H1 (cell line): ENCODE results near the gene OVCH1. TPM values are rescaled to one million over a fixed set of nuclear protein-coding genes. Genes with fewer than 3 reads are reported as not detected.

Experiments used
- CTCF ChIA-PET: fragments of 300-600 bp; sonication (Branson Sonifier 250); formaldehyde crosslinking; loops from one replicate; lab custom pipeline; 2021; ENCODE audit not compliant: partially characterized antibody; lab: Charles Lee
- POLR2A ChIA-PET: fragments of 300-600 bp; sonication (Branson Sonifier 250); formaldehyde crosslinking; loops from one replicate; lab custom pipeline; 2021; ENCODE audit warnings: inconsistent platforms; ENCODE audit not compliant: partially characterized antibody; lab: Charles Lee
- DNase-seq, 2 experiments: peaks; one replicate each; pipeline versions ENCODE4 v3.0.0 to v3.0.0-alpha.2; 2010 to 2022; ENCODE audit warnings: low spot score in 2 of 2, low read depth in 1 of 2, mixed read lengths in 1 of 2
- FAIRE-seq: peaks from 2 replicates; lab custom pipeline; 2011; peaks lifted over from hg19 to GRCh38; lab: Jason Lieb, UNC
- H2AFZ ChIP-seq: 2 replicates; pipeline ENCODE4 v1.8.1; 2012; ENCODE audit warnings: low read length, inconsistent platforms
- H2AK5ac ChIP-seq: 2 replicates; pipeline ENCODE4 v1.6.1; 2013; ENCODE audit warnings: low read depth, low read length
- H2BK120ac ChIP-seq: replicated peaks from 2 replicates; pipeline ENCODE3; 2013; ENCODE audit warnings: low read depth, low read length, inconsistent platforms
- H2BK12ac ChIP-seq: 2 replicates; pipeline ENCODE4 v1.6.1; 2013; ENCODE audit warnings: low read depth, low read length
- H2BK15ac ChIP-seq: 2 replicates; pipeline ENCODE4 v1.6.1; 2013; ENCODE audit warnings: low read length
- H2BK20ac ChIP-seq: 2 replicates; pipeline ENCODE4 v1.6.1; 2013; ENCODE audit warnings: low read length
- H2BK5ac ChIP-seq: 2 replicates; pipeline ENCODE4 v1.6.1; 2013; ENCODE audit warnings: low read depth, low read length
- H3K14ac ChIP-seq: 2 replicates; pipeline ENCODE4 v1.6.1; 2013; ENCODE audit warnings: inconsistent platforms; ENCODE audit not compliant: insufficient read length
- H3K18ac ChIP-seq: 2 replicates; pipeline ENCODE4 v1.6.1; 2013; ENCODE audit warnings: low read length; ENCODE audit errors: extremely low read depth
- H3K23ac ChIP-seq: 2 replicates; pipeline ENCODE4 v1.6.1; 2013; ENCODE audit warnings: inconsistent platforms; ENCODE audit not compliant: insufficient read length
- H3K23me2 ChIP-seq: 2 replicates; pipeline ENCODE4 v1.6.1; 2013; ENCODE audit warnings: low read depth, low read length
- H3K27ac ChIP-seq: 2 replicates; pipeline ENCODE4 v1.6.1; 2011; ENCODE audit warnings: low read depth, low read length, inconsistent platforms
- H3K27me3 ChIP-seq, 4 experiments: replicated peaks in 1 of 4; 1 replicate in 1 of 4; 2 replicates in 3 of 4; pipeline versions ENCODE4 v1.6.1 to v1.8.1; 2011 to 2013; ENCODE audit warnings: low read length in 3 of 4, mild to moderate bottlenecking in 3 of 4, inconsistent platforms in 2 of 4, mixed read lengths in 2 of 4, moderate library complexity in 1 of 4; ENCODE audit not compliant: control insufficient read depth in 3 of 4, insufficient read depth in 3 of 4; ENCODE audit errors: extremely low read depth in 1 of 4
- H3K36me3 ChIP-seq, 4 experiments: 2 replicates each; pipeline versions ENCODE4 v1.6.1 to v1.8.1; 2011 to 2013; ENCODE audit warnings: mild to moderate bottlenecking in 4 of 4, low read length in 3 of 4, moderate library complexity in 2 of 4, control low read depth in 1 of 4, inconsistent platforms in 1 of 4; ENCODE audit not compliant: insufficient read depth in 4 of 4, control insufficient read depth in 2 of 4
- H3K4ac ChIP-seq: replicated peaks from 2 replicates; pipeline ENCODE3; 2013; ENCODE audit warnings: low read length, low read depth, mixed read lengths, inconsistent platforms; ENCODE audit not compliant: insufficient read length
- H3K4me1 ChIP-seq, 4 experiments: replicated peaks in 1 of 4; 1 replicate in 1 of 4; 2 replicates in 3 of 4; pipeline versions ENCODE4 v1.6.1 to v1.8.1; 2011 to 2013; ENCODE audit warnings: low read length in 3 of 4, inconsistent platforms in 2 of 4, mixed read lengths in 1 of 4; ENCODE audit not compliant: insufficient read depth in 4 of 4, control insufficient read depth in 3 of 4
- H3K4me2 ChIP-seq, 2 experiments: 2 replicates each; pipeline versions ENCODE4 v1.6.1 to v1.8.1; 2011 to 2013; ENCODE audit warnings: low read depth in 2 of 2, low read length in 2 of 2, control low read depth in 1 of 2, inconsistent platforms in 1 of 2, mild to moderate bottlenecking in 1 of 2; ENCODE audit not compliant: insufficient read depth in 1 of 2
- H3K4me3 ChIP-seq, 4 experiments: fragments of 200-600, 300-600 bp in 1 of 4; sonication (generic), shearing (Covaris generic), sonication (Bioruptor Twin) in 1 of 4; 2 replicates each; pipeline versions ENCODE4 v1.5.1 to v1.8.1; 2011 to 2016; ENCODE audit warnings: low read length in 4 of 4, low read depth in 3 of 4, control low read depth in 2 of 4, inconsistent platforms in 2 of 4, mild to moderate bottlenecking in 2 of 4, mixed read lengths in 1 of 4, moderate library complexity in 1 of 4; ENCODE audit not compliant: insufficient read depth in 2 of 4; ENCODE audit errors: extremely low read depth in 1 of 4
- H3K56ac ChIP-seq: replicated peaks from 2 replicates; pipeline ENCODE3; 2013; ENCODE audit warnings: low read depth, mild to moderate bottlenecking, mixed read lengths, low read length, inconsistent platforms; ENCODE audit not compliant: insufficient read length
- H3K79me1 ChIP-seq: 2 replicates; pipeline ENCODE4 v1.6.1; 2013; ENCODE audit warnings: low read depth, low read length, control low read depth
- H3K79me2 ChIP-seq, 2 experiments: 2 replicates each; pipeline versions ENCODE4 v1.6.1 to v1.8.1; 2012 to 2013; ENCODE audit warnings: low read length in 2 of 2, mild to moderate bottlenecking in 2 of 2, inconsistent platforms in 1 of 2; ENCODE audit not compliant: insufficient read depth in 2 of 2, control insufficient read depth in 1 of 2
- H3K9ac ChIP-seq, 4 experiments: replicated peaks in 1 of 4; 1 replicate in 1 of 4; 2 replicates in 3 of 4; pipeline versions ENCODE4 v1.6.1 to v1.8.1; 2011 to 2013; ENCODE audit warnings: low read depth in 3 of 4, low read length in 3 of 4, control low read depth in 2 of 4, mild to moderate bottlenecking in 2 of 4, moderate library complexity in 2 of 4, inconsistent platforms in 1 of 4; ENCODE audit errors: extremely low read depth in 1 of 4
- H3K9me3 ChIP-seq, 2 experiments: 2 replicates each; pipeline versions ENCODE4 v1.6.1 to v1.8.1; 2012 to 2013; ENCODE audit warnings: mild to moderate bottlenecking in 2 of 2, moderate library complexity in 2 of 2, control low read depth in 1 of 2, inconsistent platforms in 1 of 2, low read depth in 1 of 2, low read length in 1 of 2, mixed read lengths in 1 of 2; ENCODE audit not compliant: insufficient read depth in 2 of 2
- H4K20me1 ChIP-seq, 2 experiments: replicated peaks in 1 of 2; 2 replicates each; pipeline versions ENCODE3 to v1.8.1; 2011 to 2013; ENCODE audit warnings: inconsistent platforms in 2 of 2, low read length in 2 of 2, mild to moderate bottlenecking in 1 of 2; ENCODE audit not compliant: insufficient read depth in 2 of 2, control insufficient read depth in 1 of 2
- H4K5ac ChIP-seq: 2 replicates; pipeline ENCODE4 v1.6.1; 2013; ENCODE audit warnings: low read length, low read depth, mixed read lengths, inconsistent platforms; ENCODE audit not compliant: insufficient read length
- H4K8ac ChIP-seq: 2 replicates; pipeline ENCODE4 v1.8.0; 2013; ENCODE audit warnings: mild to moderate bottlenecking, moderate library complexity, low read length, inconsistent platforms; ENCODE audit not compliant: insufficient read depth; ENCODE audit errors: extremely low read depth
- H4K91ac ChIP-seq: replicated peaks from 2 replicates; pipeline ENCODE3; 2013; ENCODE audit warnings: low read length, mixed read lengths, inconsistent platforms; ENCODE audit not compliant: insufficient read length
- CEBPB ChIP-seq: IDR thresholded peaks from 2 replicates; pipeline ENCODE4 v1.6.1; 2012; ENCODE audit warnings: low read depth, low read length
- WGBS, 2 experiments: shearing (Covaris generic) in 1 of 2; methylation state at CpG; one replicate each; pipeline versions ENCODE4 v1.1.6 to v1.1.7; 2013 to 2015; ENCODE audit warnings: low lambda C conversion rate in 2 of 2, mixed read lengths in 2 of 2, inconsistent platforms in 1 of 2, low coverage in 1 of 2, missing lambda C conversion rate in 1 of 2; ENCODE audit not compliant: insufficient replicate concordance in 2 of 2, insufficient coverage in 1 of 2, insufficient read length in 1 of 2; ENCODE audit errors: extremely low coverage in 1 of 2, missing lambda C conversion rate in 1 of 2; 5-methylcytosine and 5-hydroxymethylcytosine counted together
- polyA plus RNA-seq, 7 experiments: library from polyadenylated mRNA; depleted of rRNA in 3 of 7; stranded (reverse) in 5 of 7; unstranded in 2 of 7; fragments of >200 nt in 5 of 7; fragments of 200-250 nt in 2 of 7; gene quantifications; 1 replicate in 5 of 7; 2 replicates in 1 of 7; 4 replicates in 1 of 7; pipeline versions ENCODE4 v1.2.1 to v1.2.3, GENCODE V29; 2011 to 2013; ENCODE audit warnings: missing spikeins in 2 of 7, mixed read lengths in 2 of 7
- total RNA-seq: library from RNA; stranded (reverse); fragmentation: NEBNext Ultra II Directional; extraction: Animal tissue kit (Norgen Biotek cat#: 25700); gene quantifications from 2 replicates; pipeline ENCODE4 v1.2.1, GENCODE V29; 2021

Gene OVCH1
- total and polyA plus RNA-seq, 2 of the 8 experiments (the other 6 are each of a cell fraction or from before 2014, with no cell fraction given) = 0.07 TPM; not detected in 1

- H3K27me3 ChIP-seq = no peaks in the 10 kb centered on the region
- H3K4me2 ChIP-seq = no peak overlapping the region
- H3K36me3 ChIP-seq = no peaks in the 10 kb centered on the region
- no peak overlapping the region for H2AFZ ChIP-seq
- no peak overlapping the region for H4K91ac ChIP-seq
- H3K23me2 ChIP-seq = no peaks in the 10 kb centered on the region
- H2BK20ac ChIP-seq = no peak overlapping the region
- TF ChIP-seq CEBPB = no peak
- no peak overlapping the region; a peak in 1 of 8 replicates for H3K4me3 ChIP-seq
- H4K5ac ChIP-seq = no peak overlapping the region
- no peak overlapping the region for H3K4ac ChIP-seq
- H3K9me3 ChIP-seq = no peaks in the 10 kb centered on the region
- H3K23ac ChIP-seq = no peak overlapping the region
- no peak overlapping the region for H2BK5ac ChIP-seq
- no peak overlapping the region for H2AK5ac ChIP-seq
- DNase-seq (no peak), FAIRE-seq (no peak)
- H2BK120ac ChIP-seq = no peak overlapping the region
- H3K79me1 ChIP-seq = no peaks in the 10 kb centered on the region
- H4K20me1 ChIP-seq = no peaks in the 10 kb centered on the region
- H3K27ac ChIP-seq = no peak overlapping the region
- 86% methylated on average over 4 of the region's 4 CpGs; no CpG with 5 or more reads in 1 of the 2 experiments for WGBS, 2 experiments
- H3K56ac ChIP-seq = no peak overlapping the region
- no peaks in the 10 kb centered on the region for H3K79me2 ChIP-seq
- no peak overlapping the region for H3K9ac ChIP-seq
- no peak overlapping the region for H2BK15ac ChIP-seq
- H3K4me1 ChIP-seq = no peaks in the 10 kb centered on the region
- no peak overlapping the region for H3K18ac ChIP-seq
- H2BK12ac ChIP-seq = no peak overlapping the region
- POLR2A ChIA-PET = no interaction called here
- CTCF ChIA-PET = interaction anchor here (0.5 to 1.3 kb wide), 2 partner anchors 72 to 973 kb away, joined by 3 read pairs; no protein-coding TSS in a partner anchor
- H4K8ac ChIP-seq = no peak overlapping the region
- no peak overlapping the region for H3K14ac ChIP-seq
These were observed 49.3 kb downstream of the OVCH1 start for GRCh38 chr12:29448157-29448556.
